NCI-H1436 (cell line): ENCODE measurements around the gene BOD1L2.

Experiments used
- DNase-seq: peaks from one replicate; lab custom pipeline; 2025; lab: John Stamatoyannopoulos, UW

BOD1L2 gene

DNA sequence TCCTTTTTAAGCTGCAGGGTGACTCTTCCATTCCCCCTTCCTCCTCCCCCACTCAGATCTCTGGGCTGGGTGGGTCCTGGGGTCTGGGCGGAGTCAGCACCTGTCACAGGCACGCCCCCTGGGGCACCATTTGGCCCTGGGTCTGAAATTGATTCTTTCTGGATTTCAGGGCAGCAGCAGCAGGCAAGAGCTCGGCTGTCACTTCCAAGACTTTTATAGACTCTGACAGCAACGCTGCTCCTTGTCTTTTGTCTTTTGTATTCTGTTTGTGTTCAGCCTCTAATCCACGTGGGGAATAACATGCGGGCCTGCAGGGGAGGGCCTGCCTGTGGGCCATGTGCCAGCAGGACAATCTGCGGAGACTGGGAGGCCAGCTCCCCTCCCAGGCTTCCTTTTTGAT, 3.9 kb downstream of the BOD1L2 start:
- peak; percentile 55 for DNase-seq

DNA sequence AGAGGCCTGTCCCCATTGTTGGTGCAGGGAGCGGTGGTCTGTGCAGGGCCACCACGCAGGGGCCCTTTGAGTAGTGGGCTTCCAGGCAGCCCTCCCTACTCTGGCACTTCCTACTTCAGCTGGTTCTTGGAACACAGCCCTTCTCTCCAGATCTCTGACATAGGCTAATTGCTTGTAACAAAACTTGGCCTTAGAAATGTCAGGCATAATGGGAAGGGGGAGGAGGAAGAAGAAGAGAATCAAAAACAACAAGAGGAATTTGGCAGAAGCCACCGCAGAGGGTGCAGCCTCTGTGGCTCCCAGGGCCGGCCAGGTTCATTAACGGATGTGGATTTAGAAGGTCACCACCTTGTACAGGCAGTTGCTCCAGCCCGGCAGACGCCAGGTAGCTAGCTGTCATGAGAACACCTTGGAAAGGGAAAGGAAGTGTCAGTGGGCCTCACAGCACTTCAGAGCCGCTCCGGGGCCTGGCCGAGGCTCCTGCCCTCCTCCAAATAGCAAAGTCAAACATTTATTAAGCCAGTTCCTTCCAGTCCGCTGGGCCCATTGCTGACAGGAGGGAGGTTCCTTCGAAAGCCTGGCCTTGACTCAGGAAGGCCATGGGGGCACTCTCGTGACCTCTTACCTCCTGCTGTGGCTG, 7.4 kb downstream of the BOD1L2 start:
- DNase-seq, result no peak

DNA sequence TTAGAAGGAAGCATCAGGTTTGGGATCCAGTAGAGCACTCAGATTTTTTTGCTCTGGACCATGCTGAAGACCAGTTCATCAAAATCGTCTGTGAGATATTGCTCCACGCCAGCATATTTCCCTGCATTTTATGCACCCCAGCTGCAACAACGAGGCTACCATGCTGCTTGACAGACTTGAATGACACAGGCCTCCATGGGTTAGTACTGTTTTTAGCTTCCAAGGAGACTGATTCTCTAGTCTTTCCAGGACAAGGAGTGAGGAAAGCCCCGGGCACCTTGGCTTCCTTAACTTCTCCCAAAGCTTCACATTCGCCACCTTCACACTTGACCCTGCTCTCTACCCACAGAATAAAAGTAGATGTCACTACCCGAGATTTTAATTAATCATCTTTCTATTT, 17.5 kb downstream of the BOD1L2 start:
- DNase-seq, result no peak

DNA sequence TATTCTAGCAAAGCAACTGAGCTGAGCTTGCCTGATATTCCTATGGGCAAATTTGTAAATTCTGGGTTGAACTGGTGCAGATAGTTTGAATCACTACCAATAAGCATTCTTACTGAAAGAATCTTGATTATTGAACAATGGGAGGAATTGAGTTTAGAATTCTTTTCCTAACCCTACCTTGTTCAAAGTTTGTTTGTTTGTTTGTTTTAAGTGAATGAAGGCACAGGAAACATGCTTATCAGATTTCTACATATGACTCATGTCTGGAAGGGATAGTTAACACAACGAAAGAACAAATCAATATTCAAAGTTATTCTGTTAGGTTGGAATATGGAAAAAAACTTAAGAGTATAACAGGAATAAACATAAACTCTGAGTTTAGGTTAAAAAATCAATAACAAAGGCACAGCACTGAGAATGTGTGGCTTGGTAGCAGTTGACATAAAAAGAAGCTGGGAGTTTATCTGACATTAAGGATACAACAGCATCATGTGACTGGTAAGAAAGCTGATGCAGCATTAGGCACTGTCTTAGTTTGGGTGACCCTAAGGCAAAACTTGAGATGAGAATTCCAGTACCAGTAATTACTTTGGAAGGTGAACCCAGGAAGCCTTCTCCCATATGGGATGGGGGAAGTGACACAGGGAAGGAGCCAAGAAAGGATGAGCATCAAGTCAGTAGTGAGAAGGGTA, 20.9 kb downstream of the BOD1L2 start:
- no peak for DNase-seq

DNA sequence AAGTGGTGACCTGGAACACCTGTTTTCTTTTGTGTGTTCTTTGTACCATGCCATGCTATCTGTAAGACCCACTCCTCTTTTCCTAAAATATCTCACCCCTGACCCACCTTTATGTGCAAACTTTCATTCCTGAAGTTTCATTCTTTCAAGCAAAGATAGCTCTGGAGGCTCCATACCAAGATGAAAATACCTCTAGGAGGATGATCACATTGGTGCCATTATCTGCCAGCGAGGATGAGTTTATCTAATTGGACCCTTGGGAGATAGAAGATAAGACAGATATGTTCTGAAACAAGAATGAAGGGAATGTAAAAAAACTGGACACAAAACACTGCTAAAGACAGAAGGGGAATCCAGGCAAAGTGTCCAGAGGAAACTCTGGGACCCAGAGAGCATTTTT, 24.1 kb downstream of the BOD1L2 start:
- DNase-seq, result no peak

DNA sequence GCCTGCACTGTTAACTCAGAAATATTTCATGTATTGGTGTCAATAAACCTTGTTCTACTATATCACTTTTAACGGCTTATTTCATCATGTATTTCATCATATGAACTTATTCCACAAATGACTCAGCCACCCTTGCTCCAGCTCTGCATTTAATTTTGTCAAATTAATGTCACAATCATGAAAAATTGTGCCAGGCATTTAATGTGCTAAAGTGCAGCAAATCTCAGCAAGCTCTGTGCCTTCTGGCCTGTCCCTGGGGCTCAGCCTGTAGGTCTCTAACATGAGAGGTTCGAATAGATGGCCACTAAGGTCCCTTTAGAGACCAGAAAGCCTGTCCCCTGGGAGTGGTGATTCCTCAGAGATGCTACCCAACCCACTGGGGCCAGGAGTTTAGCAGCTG, 28.6 kb downstream of the BOD1L2 start:
- no peak for DNase-seq

DNA sequence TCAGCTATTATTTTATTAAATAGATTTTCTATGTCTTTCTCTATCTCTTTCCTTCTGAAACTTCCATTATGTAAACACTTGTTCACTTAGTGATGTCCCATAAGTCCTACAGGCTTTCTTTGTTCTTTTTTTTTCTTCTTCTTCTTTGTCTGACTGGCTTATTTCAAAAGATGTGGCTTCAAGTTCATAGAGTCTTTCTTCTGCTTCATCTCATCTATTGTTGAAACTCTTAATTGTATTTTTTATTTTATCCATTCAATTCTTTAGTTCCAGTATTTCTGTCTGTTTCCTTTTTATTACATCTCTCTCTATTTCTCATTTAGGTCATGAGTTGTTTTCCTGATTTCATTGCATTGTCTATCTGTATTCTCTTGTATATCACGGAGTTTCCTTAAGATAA, 38.5 kb downstream of the BOD1L2 start:
- DNase-seq, result no peak

DNA sequence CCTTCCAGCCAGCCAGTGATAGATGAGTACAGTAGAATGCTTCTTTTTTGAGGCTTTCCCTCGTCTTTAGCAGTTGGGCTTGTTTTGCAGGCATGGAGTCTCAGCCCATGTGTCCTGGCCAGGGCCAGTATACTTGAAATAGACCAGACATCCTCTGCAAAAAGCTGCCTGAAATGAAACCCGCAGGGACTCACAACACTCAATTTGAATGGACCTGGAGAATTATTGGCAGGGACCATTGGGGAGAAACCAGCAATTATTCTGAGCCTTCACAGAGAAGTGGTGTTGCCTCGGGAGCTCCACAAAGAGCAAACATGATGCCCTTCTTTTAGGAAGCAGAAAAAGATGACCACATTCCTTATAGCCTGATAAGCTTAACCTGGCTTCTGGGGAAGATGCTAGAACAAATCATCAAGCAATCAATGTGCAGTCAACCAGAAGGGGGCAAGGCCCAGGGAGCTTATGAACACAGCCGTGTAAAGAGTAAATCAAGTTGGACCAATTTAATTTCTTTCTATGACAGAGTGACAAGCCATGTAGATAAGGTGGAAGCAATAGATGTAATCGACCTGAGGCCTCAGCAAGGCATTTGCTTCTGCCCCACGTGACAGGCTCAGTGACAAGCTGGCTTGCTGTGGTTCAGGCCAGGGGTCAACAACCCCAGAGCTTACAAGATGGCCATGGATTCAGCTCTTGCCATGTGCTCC, 42.1 kb downstream of the BOD1L2 start:
- DNase-seq, result no peak

DNA sequence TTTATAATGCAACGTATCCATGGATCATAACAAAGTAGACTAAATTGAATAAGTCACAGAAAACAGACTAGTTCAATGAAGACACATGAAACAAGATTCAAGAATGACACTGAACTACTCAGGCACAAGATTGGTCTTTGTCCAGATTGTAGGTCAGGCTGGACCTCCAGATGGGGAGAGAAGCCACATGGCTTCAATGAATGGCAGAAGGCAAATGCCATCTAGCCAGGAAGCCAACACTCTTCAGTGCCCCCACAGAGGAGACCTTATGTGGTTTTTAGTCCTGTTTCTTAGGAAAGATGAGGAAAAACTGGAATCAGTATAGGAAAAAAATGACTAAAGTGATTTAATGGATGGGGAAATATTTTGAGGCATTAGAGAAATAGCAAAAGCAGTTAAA, 43.1 kb downstream of the BOD1L2 start:
- no peak for DNase-seq

DNA sequence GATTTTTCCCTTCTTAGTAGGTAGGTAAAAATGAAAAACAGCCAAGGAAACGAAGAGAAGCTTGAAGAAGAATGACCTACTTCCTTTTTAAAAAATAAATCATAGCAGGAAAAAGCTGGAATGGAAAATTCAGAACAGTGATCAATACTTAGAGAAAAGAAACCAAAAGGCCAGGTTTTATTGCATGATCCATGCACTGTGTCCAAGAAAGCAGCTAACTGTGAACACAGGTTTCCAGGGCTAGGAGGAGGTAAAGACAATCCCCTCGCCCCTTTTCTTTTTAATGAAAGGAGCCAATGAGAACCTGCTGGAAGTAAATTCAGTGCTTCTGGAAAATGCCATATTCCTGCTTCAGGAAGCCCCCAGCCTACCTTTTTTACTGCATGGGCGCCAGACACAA, 47.2 kb downstream of the BOD1L2 start:
- DNase-seq, result no peak

DNA sequence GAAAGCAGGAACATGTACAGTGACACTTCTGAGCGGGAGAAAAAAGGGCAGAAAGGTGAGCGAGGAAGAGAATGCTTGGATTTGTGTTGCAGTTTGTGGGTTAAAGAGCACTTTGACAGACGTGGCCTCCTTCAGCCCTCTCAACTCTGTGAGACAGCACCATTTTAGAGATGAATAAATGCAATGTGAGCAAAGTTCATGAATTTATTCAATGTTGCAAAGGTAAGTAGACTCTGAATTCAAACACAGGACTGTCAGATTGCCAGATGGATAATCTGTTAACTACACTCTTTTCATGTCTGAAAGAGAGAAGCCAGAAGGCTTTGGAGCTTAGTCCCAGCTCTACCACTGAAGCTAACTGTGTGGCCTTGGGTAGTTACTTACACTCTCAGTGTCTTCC, 47.7 kb downstream of the BOD1L2 start:
- DNase-seq, result no peak

DNA sequence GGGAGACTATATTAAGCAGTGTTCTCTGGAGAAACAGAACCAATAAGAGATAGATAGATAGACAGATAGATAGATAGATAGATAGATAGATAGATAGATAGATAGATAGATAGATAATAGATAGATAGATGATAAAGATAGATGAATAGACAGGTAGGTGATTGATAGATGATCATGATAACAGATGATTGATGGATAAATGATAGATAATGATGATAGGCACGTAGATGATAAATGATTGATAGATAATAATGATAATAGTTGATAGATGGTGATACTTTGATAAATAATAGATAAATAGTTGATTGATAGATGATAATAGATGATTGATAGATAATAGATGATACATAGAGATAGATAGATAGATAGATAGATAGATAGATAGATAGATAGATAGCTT, 48.5 kb downstream of the BOD1L2 start:
- no peak for DNase-seq

DNA sequence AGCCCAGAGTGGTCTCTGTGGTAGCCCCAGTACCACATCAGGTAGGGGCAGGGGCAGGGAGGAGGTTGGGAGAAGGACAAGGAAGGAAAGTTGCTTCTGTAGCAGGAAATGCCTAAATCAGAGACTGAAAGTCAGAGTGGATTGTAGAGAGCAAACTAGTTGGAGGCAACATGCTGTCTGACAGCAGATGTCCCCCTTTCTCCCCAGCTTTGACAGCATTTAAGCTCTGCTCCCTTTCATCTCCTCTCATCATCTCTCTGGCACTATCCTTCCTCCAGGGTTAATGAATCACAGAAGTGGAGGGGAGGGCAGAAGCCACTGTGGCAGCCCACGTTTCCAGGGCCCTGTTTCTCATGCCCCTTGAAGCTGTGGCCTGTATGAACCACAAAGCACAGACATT, 50.4 kb downstream of the BOD1L2 start:
- no peak for DNase-seq

DNA sequence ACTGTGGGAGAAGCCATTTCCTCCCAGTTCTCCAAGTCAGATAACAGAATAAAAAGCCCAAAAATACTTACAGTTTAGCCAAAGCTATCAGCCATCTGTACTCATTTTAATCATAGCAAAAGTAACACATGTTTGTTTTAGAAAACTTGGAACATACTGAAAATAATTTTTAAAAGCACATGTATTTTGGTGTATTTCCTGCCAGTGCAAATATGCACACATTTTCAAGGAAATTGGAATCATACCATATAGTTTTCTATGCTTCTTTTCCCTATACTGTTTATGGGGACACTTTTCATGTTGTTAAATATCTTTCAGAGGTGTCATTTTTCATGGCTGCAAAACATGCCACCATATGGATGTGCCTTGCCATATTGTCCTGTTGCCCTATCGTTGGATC, 51.2 kb downstream of the BOD1L2 start:
- no peak for DNase-seq
